Right renal pelvis (tissue), 4 donors: ENCODE measurements around the gene STX18. TPM values are rescaled to one million over a fixed set of nuclear protein-coding genes. Genes with fewer than 3 reads are reported as not detected.
"Not testable (repeated sequence)": the region's sequence is repeated elsewhere in the genome, so short reads cannot be mapped to it uniquely, and the experiment has no call there.

ENCODE experiments used
- DNase-seq, 4 donors: peaks; one replicate each; pipeline ENCODE4 v3.0.0-alpha.2; 2013; ENCODE audit warnings: low read depth in 4 of 4, low spot score in 3 of 4, missing footprints in 1 of 4
- polyA plus RNA-seq, 4 donors: library from polyadenylated mRNA; unstranded; fragments of 120-200 nt; gene quantifications; one replicate each; pipeline ENCODE4 v1.2.1, GENCODE V29; 2013; ENCODE audit not compliant: insufficient read length in 4 of 4

STX18 gene
- polyA plus RNA-seq, 4 donors, result 66.7 to 91.0 (median 78.7) TPM

GRCh38 chr4:4424499-4425115 is 117.2 kb downstream of the STX18 start:
- no peak for DNase-seq

DNA sequence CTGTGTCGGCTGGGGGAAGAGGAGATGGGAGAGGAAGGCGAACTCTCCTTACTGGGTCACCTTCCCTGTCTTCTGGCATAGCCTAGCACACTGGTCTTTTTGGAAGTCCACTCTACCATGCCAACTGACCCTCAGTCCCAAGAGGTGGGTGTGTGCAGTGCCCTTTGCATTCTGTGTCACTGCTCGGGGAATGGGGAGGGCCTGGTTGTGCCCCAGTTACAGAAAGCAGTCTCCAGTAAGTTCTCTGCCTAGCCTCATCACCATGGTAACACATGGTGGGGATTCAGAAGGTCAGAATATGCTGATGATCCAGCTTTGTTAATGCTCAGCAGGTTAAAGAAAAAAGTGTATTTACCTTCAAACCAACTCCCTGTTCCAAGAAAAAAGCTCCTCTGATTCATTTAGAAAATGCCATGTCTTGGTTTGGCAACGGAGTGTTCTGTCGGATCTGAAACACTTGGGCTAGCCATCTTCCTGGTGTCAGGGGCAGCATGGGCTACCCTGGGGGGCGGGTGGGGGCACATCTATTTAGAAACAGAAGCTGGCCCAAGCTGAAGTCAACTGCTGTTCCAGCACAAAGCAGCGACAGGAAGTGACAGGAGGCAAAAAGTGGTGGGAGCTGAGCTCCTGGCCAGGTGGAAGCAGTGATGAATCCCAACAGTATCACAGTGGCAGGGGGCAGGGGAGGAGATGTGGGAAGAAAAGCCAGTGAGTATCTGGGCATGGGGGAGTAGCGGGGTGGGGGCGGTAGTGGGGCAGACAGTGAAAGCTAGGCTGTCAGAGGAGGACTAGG is 117.9 kb downstream of the STX18 start:
- no peak for DNase-seq

DNA sequence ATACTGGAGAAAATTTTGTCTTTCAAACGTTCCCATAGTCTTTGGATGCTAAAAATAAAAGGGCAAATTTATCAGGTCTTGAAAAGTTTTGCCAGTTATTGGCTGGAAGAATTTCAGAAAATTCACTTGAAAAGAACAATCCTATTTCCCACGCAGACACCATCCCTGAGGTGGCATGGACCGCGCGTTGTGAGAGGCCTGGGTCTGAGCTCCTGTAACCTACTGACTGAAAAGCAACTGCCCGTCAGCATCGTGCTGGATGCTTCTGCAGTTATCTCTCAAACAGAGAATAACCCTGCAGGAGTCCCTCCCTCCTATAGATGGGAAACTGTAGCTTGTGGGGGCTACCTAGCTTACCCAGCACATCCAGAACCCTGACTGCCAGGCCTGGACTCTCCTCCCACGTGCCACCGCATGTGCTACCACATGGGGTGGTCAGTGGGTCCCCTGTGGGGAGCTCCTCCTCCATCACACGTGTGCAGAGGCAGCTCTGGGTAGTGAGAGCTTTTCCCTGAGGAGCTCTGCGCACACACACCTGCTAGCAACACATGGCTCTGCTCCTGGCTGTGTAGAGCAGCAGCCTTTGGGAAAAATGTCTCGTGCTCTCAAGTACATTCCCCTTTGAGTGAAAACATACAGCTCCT is 118.9 kb downstream of the STX18 start:
- no peak for DNase-seq

DNA sequence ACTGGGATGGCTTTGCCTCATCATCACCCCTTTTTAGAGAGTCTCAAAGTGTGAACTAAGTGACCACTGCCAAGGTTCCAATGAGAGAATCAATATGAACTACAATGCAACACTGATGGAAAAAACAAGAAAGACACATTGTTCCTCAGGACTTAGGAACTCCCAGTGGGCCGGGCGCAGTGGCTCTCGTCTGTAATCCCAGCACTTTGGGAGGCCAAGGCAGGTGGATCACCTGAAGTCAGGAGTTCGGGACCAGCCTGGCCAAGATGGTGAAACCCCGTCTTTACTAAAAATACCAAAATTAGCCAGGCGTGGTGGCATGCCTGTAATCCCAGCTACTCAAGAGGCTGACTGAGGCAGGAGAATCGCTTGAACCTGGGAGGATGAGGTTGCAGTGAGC is 119.7 kb downstream of the STX18 start:
- not testable (repeated sequence) for DNase-seq

DNA sequence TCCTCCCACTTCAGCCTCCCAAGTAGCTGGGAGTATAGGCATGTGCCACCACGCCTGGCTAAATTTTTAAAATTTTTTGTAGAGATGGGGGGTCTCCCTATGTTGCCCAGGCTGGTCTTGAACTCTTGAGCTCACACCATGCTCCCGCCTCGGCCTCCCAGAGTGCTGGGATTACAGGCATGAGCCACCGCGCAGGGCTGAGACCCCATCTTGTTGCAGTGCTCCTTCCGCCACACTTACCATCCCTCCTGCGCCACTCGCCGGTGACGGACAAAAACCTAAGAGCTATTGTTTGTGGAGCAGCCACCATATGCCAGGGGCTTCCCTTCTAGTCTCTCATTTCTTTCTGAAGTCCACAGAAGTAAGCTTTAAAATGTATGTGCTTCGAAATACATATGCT is 120.5 kb downstream of the STX18 start:
- DNase-seq, result no peak

- no peak for DNase-seq
Observed at GRCh38 chr4:4420421-4420820, 121.4 kb downstream of the STX18 start.

GRCh38 chr4:4419896-4420295 is 122.0 kb downstream of the STX18 start:
- DNase-seq, result no peak

DNA sequence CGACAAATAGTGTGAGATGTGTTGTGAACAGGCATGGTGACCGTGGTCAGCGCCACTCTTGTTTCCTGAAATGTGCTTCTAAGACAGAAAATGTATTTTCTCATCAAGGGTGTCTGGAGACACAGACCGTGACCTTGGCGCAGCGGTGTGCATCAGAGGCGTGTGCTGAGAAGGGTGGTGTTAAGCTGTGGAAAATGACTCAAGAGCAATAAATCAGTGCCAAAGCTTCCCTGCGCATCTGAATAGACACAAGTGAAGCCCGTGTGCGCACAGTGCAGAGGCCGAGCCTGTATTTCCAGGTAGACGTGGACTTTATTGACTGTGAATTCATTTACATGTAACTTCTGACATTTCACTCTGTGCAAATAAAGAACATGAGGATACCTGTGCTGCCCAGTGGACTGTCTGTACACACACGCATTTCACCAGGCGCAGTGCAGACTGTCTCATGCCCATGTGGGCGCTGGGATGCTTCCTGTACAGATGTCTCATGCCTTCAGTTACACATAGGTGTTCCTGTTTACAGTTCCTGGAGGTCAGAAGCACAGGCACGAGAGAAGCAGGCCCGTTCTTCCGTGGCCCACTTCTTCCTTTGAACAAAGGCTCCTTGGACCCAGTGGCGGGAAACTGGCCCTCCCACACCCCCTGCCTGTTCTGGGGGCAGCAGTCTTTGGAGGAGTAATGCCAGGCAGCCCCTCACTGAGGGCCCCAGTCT is 123.0 kb downstream of the STX18 start:
- no peak for DNase-seq

DNA sequence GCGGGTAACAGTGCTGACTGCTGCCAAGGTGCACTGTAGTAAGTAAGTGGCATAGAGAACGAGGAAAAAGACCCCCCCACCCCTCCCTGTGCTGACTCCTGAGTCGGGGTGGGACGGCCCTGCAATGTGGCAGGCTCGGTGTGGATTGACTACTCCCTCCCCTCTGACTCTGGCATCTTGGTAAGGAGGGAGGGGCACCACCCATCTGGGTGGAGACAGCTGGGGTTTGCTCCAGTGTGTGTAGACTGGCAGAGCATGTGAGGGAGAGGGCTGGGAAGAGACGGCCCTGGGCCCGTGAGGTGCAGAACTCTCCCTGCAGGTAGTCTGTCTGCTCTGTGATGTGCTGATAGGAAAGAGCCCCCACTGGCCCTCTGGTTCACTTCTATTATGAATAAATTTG is 124.0 kb downstream of the STX18 start:
- DNase-seq, result no peak

- no peak for DNase-seq
Observed at GRCh38 chr4:4416981-4417380, 124.9 kb downstream of the STX18 start.

GRCh38 chr4:4415806-4416805 is 125.7 kb downstream of the STX18 start:
- DNase-seq, result no peak

DNA sequence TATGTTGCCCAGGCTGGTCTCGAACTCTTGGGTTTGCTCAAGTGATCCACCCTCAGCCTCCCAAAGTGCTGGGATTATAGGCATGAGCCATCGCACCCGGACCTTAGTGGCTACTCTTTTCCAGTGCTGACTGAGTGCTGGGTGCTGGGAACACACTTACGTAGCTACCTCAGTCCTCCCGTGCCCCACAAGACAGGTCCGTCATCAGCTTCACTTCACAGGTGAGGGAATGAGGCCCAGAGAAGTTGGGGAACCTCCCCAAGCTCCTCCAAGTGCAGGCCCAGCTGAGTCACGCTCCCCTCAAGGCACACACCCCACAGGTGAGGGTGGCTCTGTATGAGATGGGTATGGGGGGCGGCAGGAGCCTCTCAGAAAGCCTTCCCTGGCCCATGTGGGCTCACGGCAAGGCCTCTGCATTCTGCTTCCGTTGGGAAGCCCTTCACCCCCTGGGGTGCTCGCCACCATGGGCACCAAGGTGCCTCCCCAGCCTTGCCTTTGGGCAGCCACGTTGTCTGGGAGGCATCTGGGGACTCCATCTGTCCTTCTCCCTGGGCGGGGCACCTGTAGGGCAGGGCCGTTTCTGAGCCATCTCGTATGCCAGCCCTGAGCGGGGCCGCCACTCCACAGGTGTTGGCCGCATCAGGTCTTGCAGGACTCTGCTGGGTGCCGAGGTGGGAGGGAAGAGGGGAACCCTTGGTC is 126.6 kb downstream of the STX18 start:
- no peak for DNase-seq

DNA sequence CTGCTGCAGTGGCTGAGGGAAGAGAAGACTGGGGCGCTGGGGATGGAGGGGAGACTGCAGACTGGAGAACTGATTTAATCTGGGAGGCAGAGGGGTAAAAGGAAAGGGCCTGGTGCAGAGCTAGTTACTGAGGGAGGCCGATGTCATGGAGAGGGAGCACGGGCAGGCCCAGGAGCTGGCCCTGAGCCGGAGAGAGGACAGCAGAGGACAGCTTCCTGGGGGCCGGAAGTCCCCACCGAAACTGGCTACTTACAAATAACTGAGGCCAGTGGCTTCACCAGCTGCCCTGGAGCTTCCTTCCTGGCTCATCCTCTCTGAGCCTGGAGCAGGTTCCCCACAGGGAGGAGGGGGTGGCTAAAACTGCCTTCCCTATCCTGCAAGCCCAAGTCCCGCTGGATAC is 128.0 kb downstream of the STX18 start:
- DNase-seq, result no peak

DNA sequence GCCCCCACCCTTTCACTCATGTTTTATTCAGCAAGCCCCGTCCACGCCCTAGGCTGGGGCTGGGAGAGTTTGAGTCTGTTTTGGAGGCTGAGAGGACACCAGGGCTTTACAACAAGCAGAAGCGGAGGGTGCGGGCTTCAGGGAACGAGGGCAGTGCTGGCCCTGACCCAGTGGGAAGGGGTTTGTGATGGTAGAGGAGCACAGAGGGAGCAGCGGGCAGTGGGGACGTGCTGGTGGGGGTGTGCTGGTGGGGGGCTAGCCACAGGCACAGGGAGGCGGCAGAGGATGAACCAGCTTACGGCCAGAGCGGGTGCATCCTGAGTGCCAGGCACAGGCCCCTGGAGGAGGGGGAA is 128.5 kb downstream of the STX18 start:
- DNase-seq, result no peak

DNA sequence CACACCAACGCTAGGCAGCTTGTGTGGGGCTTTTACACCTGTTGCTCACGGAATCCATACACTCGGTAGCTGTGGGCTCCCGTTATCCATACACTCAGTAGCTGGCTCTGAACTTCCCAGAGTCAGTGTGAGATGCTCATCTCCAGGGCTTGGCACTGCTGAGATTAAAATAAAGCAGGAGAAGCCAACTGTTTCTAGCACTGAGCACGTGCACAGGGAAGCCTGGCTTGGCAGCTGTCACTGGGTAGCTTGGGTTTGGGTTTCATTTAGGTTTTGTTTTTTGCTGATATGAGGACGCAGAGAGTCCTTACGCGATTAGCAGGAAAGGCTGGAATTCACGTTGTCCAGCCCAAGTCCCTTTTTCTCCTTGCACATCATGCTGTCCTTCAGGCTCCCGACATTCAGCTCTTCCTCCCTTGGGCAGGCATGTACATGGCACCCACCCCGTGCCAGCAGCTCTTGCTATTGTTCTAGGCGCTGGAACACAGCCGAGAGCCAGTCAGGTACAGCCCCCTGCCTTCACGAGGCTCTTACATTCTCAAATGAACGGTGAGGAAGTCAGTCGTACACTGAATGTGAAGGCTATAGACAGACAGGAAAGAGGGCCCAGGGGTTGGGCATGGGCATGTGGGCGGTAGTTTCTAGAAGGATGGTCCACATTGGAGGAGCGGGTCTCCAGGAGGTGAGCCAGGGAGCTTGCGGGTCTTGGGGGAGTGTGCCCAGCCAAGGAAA is 129.0 kb downstream of the STX18 start:
- DNase-seq, result no peak

GRCh38 chr4:4411906-4412305 is 129.9 kb downstream of the STX18 start:
- DNase-seq, result no peak

DNA sequence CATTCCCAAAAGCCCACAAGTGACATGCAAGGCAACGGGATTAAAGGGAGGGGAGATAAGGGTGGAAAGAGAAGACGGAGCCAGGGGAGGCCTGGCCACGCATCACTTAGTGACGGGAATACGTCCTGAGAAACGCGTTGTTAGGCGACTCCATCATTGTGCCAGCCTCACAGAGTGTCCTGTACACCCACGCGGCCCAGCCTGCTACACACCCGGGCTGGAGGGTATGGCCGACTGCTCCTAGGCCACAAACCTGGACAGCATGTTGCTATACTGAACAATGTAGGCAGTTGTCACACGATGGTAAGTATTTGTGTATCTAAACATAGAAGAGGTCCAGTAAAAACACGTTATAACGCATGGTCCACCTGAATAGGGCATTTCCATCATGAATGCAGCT is 131.6 kb downstream of the STX18 start:
- DNase-seq, result no peak

- no peak for DNase-seq
Observed at GRCh38 chr4:4409416-4410115, 132.3 kb downstream of the STX18 start.
